HepG2 (cell line): ENCODE results near the gene DDX10. TPM values are rescaled to one million over a fixed set of nuclear protein-coding genes. Genes with fewer than 3 reads are reported as not detected.

Experiments
- ATAC-seq: fragments of 200-7000 bp; cut with Tn5 transposase; 3 replicates; pipeline ENCODE4 v1.9.1; 2020; ENCODE audit warnings: mild to moderate bottlenecking, moderate library complexity
- BruUV-seq: library from RNA; stranded (reverse); fragments of 400-500 nt; replicated peaks from 2 replicates; lab custom pipeline; 2021; lab: Mats Ljungman, UMichigan
- CTCF ChIA-PET: fragments of 300-600 bp; formaldehyde crosslinking; extraction: SDS; loops from one replicate; lab custom pipeline; 2021; ENCODE audit warnings: low total read pairs, inconsistent platforms, low intra/inter-chr PET ratio; lab: Yijun Ruan, JAX
- POLR2A ChIA-PET: fragments of 350-600 bp; sonication (Branson Sonifier 250); formaldehyde crosslinking; loops from one replicate; lab custom pipeline; 2020; ENCODE audit warnings: antibody characterized with exemption, inconsistent platforms; lab: Yijun Ruan, JAX
- DNase-seq: peaks from one replicate; pipeline ENCODE4 v3.0.0-alpha.2; 2015; ENCODE audit warnings: low spot score
- FAIRE-seq: peaks from 3 replicates; lab custom pipeline; 2011; peaks lifted over from hg19 to GRCh38; lab: Jason Lieb, UNC
- H2AFZ ChIP-seq: one replicate; pipeline ENCODE4 v1.6.1; 2011; ENCODE audit warnings: low read length, inconsistent platforms
- H3K27ac ChIP-seq: fragments of 300-600 bp; 3 replicates; pipeline ENCODE4 v1.8.0; 2011; ENCODE audit warnings: mixed run types, mild to moderate bottlenecking, mixed read lengths, low read length, inconsistent platforms; ENCODE audit not compliant: insufficient read depth; ENCODE audit errors: extremely low read length
- H3K27me3 ChIP-seq, 2 experiments: fragments of 200-600 bp in 1 of 2; 2 replicates in 1 of 2; 3 replicates in 1 of 2; pipeline versions ENCODE4 v1.6.0 to v1.8.0; 2011; ENCODE audit warnings: low read length in 2 of 2, mild to moderate bottlenecking in 2 of 2, moderate library complexity in 2 of 2, inconsistent platforms in 1 of 2; ENCODE audit not compliant: insufficient read depth in 2 of 2, control insufficient read depth in 1 of 2
- H3K36me3 ChIP-seq, 2 experiments: fragments of 200-600 bp in 1 of 2; replicated peaks in 1 of 2; 2 replicates in 1 of 2; 3 replicates in 1 of 2; pipeline versions ENCODE4 v1.5.1 to v1.8.0; 2011; ENCODE audit warnings: low read length in 2 of 2, inconsistent platforms in 1 of 2; ENCODE audit not compliant: insufficient read depth in 2 of 2, control insufficient read depth in 1 of 2
- H3K4me1 ChIP-seq: 2 replicates; pipeline ENCODE4 v1.5.1; 2012; ENCODE audit warnings: low read length, inconsistent platforms; ENCODE audit not compliant: insufficient read depth
- H3K4me2 ChIP-seq: 2 replicates; pipeline ENCODE4 v1.6.0; 2011; ENCODE audit warnings: low read depth, low read length, inconsistent platforms
- H3K4me3 ChIP-seq, 3 experiments: fragments of 200-600 bp in 1 of 3; sonication (generic), shearing (Covaris generic) in 1 of 3; replicated peaks in 1 of 3; 2 replicates each; pipeline ENCODE4 v1.5.1; 2011 to 2016; ENCODE audit warnings: low read length in 3 of 3, inconsistent platforms in 2 of 3, low read depth in 2 of 3, mild to moderate bottlenecking in 2 of 3, control low read depth in 1 of 3, mixed read lengths in 1 of 3; ENCODE audit not compliant: insufficient read depth in 1 of 3
- H3K79me2 ChIP-seq: one replicate; pipeline ENCODE4 v1.6.1; 2011; ENCODE audit warnings: low read length, inconsistent platforms; ENCODE audit not compliant: insufficient read depth
- H3K9ac ChIP-seq: 2 replicates; pipeline ENCODE4 v1.6.0; 2011; ENCODE audit warnings: mild to moderate bottlenecking, low read depth, low read length, inconsistent platforms; ENCODE audit not compliant: insufficient read depth
- H3K9me3 ChIP-seq: 2 replicates; pipeline ENCODE4 v1.5.1; 2012; ENCODE audit warnings: mild to moderate bottlenecking, low read length
- H4K20me1 ChIP-seq: 2 replicates; pipeline ENCODE4 v1.6.0; 2011; ENCODE audit warnings: inconsistent platforms, mild to moderate bottlenecking, low read length, moderate library complexity; ENCODE audit not compliant: insufficient read depth
- HNF4A ChIP-seq: sonication (generic); formaldehyde crosslinking; IDR thresholded peaks from 2 replicates; pipeline ENCODE4 v1.4.0; 2020; ENCODE audit warnings: missing genetic modification reagents
- NFIB ChIP-seq: sonication (generic); formaldehyde crosslinking; IDR thresholded peaks from 2 replicates; pipeline ENCODE4 v1.9.0; 2021; ENCODE audit warnings: missing genetic modification reagents, mild to moderate bottlenecking, borderline replicate concordance
- TOE1 ChIP-seq: sonication (generic); formaldehyde crosslinking; IDR thresholded peaks from 2 replicates; pipeline ENCODE4 v1.4.0; 2020; ENCODE audit warnings: mild to moderate bottlenecking, missing genetic modification reagents
- ZFP36L2 ChIP-seq: sonication (generic); formaldehyde crosslinking; IDR thresholded peaks from 2 replicates; pipeline ENCODE4 v1.4.0; 2020; ENCODE audit warnings: missing genetic modification reagents
- ZNF720 ChIP-seq: sonication (generic); formaldehyde crosslinking; IDR thresholded peaks from 2 replicates; pipeline ENCODE4 v1.4.0; 2020; ENCODE audit warnings: missing genetic modification reagents
- WGBS: methylation state at CpG from one replicate; pipeline ENCODE4 v1.1.6; 2017; ENCODE audit warnings: low lambda C conversion rate; 5-methylcytosine and 5-hydroxymethylcytosine counted together
- in situ Hi-C: cut with HindIII; loops from 2 replicates; pipeline ENCODE4 v1.10.0; 2017; ENCODE audit warnings: low pct_unique_long_range_greater_than_20kb; ENCODE audit not compliant: extremely low pct_ligation_motif_present
- intact Hi-C: fragments of 100-400 bp; cut with micrococcal nuclease; formaldehyde crosslinking; loops from one replicate; pipeline ENCODE4 v1.10.0; 2022; ENCODE audit not compliant: unreplicated experiment
- polyA plus RNA-seq, 8 experiments: library from polyadenylated mRNA; depleted of rRNA in 3 of 8; stranded (reverse) in 7 of 8; unstranded in 1 of 8; fragments of >200 nt; fragmentation: Illumina TruSeq in 4 of 8; extraction: Trizol in 4 of 8; gene quantifications; 2 replicates each; pipeline versions ENCODE4 v1.2.1 to v1.2.3, GENCODE V29; 2011 to 2016; ENCODE audit warnings: low read depth in 4 of 8, missing spikeins in 1 of 8, mixed read lengths in 1 of 8; ENCODE audit not compliant: insufficient read depth in 1 of 8
- total RNA-seq, 5 experiments: library from RNA; depleted of rRNA; stranded (reverse); fragments of >200 nt; fragmentation: Illumina TruSeq; extraction: Trizol; gene quantifications; 2 replicates each; pipeline ENCODE4 v1.2.3, GENCODE V29; 2016; ENCODE audit warnings: low read depth in 1 of 5
- TF ChIP-seq, protein P1 (sequence below): sonication (generic); formaldehyde crosslinking; IDR thresholded peaks from 2 replicates; pipeline ENCODE4 v1.5.1; 2020; ENCODE audit warnings: mild to moderate bottlenecking, missing genetic modification reagents, moderate library complexity
- TF ChIP-seq, protein P2 (sequence below), 2 experiments: sonication (generic) in 1 of 2; formaldehyde crosslinking in 1 of 2; IDR thresholded peaks; 2 replicates each; pipeline versions ENCODE4 v1.4.0 to v1.6.1; 2016 to 2020; ENCODE audit warnings: borderline replicate concordance in 1 of 2, low read depth in 1 of 2, mild to moderate bottlenecking in 1 of 2, missing genetic modification reagents in 1 of 2
- TF ChIP-seq, protein P3 (sequence below): sonication (generic); formaldehyde crosslinking; IDR thresholded peaks from 2 replicates; pipeline ENCODE4 v1.4.0; 2020; ENCODE audit warnings: missing genetic modification reagents

DDX10 gene
- total and polyA plus RNA-seq, 2 of the 13 experiments (the other 11 are each of a cell fraction or from before 2014, with no cell fraction given), result 17.0 to 32.0 TPM

DNA sequence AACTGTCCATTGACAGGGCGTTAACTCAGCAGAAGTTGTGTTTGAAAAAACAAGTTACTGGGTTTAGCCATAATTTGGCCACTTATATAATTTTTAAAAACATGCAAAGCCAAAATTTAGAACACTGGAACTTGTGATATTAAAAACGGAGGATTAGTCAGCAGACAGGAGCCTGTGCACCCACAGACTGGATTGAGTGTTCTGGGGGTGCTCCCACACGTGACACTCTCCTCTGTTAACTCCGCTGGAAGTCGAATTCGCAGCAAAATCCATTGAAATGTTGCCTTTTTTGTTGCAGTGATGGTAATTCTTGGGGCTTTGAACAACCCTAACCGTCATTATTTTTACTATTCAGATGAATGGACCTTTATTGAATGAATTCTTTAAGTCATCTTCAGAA lies 269.8 kb downstream of the DDX10 start:
- intact Hi-C loops (no loop called here), in situ Hi-C loops (no loop called here)
- Histone ChIP-seq H3K79me2 (no peaks in the 10 kb centered on the region), H3K27ac (no peak overlapping the region), H2AFZ (no peak overlapping the region), H3K4me3 (no peak overlapping the region), H3K4me2 (no peak overlapping the region), H3K9me3 (no peaks in the 10 kb centered on the region), H3K27me3 (no peaks in the 10 kb centered on the region), H3K4me1 (peaks cover 8% of the 10 kb centered on the region), H3K9ac (no peak overlapping the region), H3K36me3 (peaks cover 0 to under 1% of the 10 kb centered on the region in 2 experiments; a peak in 1 of 5 replicates), H4K20me1 (no peaks in the 10 kb centered on the region)
- ChIA-PET CTCF (no interaction called here), POLR2A (no interaction called here)
- FAIRE-seq (no peak), DNase-seq (no peak), ATAC-seq (no peak)
- TF ChIP-seq HNF4A (no peak), ZNF720 (CRISPR knock-in tag) (no peak), TOE1 (no peak), ZFP36L2 (CRISPR knock-in tag) (no peak), NFIB (CRISPR knock-in tag) (no peak)
- TF ChIP-seq, protein P1, sequence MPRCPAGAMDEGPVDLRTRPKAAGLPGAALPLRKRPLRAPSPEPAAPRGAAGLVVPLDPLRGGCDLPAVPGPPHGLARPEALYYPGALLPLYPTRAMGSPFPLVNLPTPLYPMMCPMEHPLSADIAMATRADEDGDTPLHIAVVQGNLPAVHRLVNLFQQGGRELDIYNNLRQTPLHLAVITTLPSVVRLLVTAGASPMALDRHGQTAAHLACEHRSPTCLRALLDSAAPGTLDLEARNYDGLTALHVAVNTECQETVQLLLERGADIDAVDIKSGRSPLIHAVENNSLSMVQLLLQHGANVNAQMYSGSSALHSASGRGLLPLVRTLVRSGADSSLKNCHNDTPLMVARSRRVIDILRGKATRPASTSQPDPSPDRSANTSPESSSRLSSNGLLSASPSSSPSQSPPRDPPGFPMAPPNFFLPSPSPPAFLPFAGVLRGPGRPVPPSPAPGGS, result no peak
- TF ChIP-seq, protein P2, sequence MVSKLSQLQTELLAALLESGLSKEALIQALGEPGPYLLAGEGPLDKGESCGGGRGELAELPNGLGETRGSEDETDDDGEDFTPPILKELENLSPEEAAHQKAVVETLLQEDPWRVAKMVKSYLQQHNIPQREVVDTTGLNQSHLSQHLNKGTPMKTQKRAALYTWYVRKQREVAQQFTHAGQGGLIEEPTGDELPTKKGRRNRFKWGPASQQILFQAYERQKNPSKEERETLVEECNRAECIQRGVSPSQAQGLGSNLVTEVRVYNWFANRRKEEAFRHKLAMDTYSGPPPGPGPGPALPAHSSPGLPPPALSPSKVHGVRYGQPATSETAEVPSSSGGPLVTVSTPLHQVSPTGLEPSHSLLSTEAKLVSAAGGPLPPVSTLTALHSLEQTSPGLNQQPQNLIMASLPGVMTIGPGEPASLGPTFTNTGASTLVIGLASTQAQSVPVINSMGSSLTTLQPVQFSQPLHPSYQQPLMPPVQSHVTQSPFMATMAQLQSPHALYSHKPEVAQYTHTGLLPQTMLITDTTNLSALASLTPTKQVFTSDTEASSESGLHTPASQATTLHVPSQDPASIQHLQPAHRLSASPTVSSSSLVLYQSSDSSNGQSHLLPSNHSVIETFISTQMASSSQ (IDR thresholded peaks at IDR 0.05; ENCODE audit: low read depth), result no peak
- TF ChIP-seq, protein P2 (CRISPR knock-in tag; IDR thresholded peaks at IDR 0.05; ENCODE audit: borderline replicate concordance), result no peak
- TF ChIP-seq, protein P3, sequence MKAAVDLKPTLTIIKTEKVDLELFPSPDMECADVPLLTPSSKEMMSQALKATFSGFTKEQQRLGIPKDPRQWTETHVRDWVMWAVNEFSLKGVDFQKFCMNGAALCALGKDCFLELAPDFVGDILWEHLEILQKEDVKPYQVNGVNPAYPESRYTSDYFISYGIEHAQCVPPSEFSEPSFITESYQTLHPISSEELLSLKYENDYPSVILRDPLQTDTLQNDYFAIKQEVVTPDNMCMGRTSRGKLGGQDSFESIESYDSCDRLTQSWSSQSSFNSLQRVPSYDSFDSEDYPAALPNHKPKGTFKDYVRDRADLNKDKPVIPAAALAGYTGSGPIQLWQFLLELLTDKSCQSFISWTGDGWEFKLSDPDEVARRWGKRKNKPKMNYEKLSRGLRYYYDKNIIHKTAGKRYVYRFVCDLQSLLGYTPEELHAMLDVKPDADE (CRISPR knock-in tag), result no peak
- WGBS, result 96% methylated on average over 7 of the region's 7 CpGs
- BruUV-seq, result no TSS peak
